NCI-H1694 treated with DMSO at 0.1 percent for 48 hours (cell line): ENCODE data around the gene ZNF580.

Experiments used
- DNase-seq: peaks from one replicate; lab custom pipeline; 2025; lab: John Stamatoyannopoulos, UW

The ZNF580 gene

DNA sequence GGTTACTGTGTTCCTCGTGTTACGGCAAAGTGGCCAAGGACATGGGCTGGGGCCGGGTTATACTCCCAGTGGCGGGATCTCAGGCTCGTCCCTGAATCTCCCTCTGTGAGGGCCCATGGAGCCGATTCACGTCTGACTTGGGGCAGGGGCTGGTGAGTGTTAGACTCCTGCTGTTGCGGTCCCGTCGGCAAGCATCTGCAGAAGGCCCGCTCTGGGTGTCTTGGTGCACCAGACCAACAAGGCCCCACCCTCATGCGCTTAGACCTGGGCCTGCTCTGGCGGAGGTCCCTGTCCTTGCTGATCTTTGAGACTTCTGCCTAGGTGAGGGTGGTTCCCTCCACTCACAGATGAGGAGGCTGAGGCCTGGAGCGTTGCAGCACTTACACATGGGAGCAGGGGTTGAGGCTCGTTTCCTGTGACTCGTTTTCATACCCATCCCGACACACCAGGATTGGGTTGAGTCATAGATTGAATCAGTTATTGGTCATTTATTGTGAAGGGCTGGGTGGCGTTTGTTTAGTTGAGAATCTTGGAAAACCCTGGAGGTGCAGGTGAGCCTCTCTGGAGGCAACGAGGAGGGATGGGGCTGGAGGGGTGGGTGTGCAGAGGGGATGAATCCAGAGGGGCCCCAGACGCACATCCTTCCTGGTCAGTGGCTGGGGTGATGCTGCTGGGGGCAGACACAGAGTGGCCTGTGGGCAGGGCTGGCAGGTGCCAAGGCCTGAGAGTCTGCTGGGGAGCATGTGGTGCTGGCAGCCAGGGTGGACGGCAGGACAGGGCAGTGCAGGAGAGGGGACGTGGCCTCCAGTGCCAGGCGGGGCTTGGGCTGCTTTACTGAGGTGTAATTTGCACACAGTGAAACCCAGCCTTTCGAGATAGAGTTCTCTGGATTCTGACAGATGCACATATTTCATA, 38.8 kb downstream of the ZNF580 start:
- no peak for DNase-seq

DNA sequence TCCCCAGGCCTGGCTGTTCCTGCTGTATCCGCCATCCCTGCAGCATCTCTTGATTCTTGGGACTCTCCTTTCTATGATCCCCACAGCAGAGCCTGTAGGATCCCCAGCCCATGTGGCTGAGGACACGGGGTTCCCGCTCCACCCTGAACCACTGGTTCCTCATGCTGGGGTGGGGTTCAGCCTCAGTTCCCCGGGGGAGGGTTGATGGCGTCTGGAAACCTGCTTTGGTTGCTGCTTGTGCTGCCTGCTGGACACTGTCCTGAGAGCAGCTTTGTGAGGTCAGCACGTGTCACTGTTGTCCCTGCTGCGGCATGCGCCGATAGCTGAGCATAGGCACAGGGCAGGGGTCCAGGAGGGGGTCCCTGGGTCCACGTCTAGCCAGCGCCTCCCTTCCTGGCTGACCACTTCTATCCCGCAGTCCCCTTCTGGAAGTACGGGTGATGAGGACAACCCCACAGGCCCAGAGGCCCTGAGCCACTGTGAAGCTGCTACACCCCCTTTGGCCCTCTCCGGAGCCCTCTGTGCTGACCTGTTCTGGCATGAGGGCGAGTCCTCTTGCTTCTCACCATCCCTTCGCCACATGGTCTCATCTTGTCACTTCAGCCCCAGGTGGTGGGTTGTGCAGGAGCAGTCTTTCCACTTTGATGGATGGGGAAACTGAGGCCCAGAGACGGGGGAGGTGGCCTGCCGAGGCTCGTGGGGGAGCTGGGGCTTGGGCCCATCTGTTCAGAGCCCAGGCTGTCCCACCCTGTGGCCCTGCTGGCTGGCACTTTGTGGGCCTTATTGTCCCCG, 39.7 kb downstream of the ZNF580 start:
- no peak for DNase-seq

DNA sequence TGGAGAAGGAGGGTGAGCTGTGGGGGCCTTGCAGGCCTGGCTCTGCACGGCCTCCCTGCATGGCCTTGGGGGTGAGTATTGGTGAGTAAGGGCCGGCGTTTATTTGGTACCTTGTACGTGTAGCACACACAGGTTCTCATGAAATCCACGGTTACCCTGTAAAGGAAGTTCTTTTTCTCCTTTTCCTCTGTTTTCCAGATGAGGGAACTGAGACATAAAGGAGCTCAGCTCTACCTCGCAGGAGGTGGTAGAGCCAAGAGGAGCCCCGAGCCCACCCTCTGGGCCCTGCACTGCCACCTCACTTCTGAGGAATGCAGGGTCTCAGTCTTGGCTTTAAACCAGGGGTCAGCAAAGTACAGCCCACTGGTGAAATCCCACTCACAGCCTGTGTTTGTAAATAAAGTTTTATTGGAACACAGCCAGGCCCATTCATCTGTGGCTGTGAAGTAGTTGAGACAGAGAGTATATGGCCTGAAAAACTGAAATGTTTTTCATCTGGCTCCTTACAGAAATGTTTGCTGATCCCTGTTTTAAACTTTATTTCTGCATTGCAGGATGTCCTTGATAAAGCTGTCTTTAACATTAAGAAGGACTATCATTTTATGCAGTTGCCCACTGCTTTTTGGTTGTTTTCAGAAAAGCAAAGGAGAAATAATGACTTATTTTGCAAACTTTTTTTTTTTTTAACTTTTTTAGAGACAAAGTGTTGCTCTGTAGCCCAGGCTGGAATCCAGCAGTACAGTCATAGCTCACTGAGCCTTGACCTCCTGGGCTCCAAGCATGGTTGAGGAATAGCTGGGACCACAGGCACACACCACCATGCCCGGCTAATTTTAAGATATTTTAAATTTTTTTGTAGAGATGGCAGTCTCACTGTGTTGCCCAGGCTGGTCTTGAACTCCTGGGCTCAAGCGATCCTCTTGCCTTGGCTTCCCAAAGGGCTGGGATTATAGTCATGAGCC, 40.6 kb downstream of the ZNF580 start:
- DNase-seq, result no peak

DNA sequence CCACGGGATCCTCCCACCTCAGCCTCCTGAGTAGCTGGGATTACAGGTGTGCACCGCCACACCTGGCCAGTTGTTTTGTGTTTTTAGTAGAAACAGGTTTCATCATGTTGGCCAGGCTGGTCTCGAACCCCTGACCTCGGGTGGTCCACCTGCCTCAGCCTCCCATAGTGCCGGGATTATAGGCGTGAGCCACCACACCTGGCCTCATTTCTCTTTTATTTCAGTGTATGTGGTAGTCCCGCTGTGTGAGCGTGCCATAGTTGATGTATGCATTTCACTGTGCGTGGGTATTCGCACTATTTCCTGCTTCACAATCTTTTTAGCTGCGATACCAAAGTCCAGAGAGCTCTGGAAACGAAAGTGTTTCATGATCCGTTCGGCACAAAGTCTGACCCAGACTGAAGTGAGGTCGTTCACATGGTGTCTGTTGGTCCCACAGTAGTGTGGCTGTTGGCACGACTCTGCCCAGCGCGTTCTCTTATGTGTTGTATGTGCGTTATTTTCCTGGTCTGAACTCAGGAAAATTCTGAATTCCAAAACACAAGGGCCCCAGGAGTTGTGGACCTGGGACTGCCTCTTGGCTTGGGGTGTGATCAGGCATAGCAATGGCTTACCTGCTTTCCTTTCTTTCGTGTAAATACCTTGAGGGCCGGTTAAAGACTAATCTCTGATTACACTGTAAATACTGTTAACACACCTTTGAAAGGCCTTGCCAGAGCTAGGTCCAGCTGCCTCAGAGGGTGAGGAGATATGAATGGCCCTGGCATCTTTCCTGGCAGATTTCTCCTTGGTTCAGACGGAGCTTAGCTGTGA, 42.9 kb downstream of the ZNF580 start:
- DNase-seq, result no peak

DNA sequence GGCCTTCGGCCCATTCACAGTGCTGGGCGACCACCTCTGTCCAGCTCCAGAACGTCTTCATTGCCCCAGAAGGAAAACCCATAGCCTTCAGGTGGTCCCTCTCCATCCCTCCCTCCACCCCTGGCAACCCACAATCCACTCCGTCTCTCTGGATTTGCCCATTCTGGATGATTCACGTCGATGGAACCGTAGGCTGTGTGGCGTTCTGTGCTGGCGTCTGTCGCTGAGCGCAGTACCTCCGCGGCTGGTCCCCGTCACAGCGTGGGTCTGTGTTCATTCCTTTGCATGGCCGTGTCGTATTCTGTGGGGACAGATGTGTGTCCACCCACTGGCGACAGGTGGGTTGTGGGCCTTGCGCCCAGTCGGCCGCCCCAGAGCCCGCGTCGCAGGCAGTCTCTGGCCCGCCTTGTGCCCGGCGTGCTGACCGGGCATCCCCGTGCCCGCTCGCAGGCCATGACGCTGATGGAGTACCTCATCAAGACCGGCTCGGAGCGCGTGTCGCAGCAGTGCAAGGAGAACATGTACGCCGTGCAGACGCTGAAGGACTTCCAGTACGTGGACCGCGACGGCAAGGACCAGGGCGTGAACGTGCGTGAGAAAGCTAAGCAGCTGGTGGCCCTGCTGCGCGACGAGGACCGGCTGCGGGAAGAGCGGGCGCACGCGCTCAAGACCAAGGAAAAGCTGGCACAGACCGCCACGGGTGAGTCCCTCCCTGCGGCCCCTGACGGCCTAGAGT, 44.3 kb downstream of the ZNF580 start:
- no peak for DNase-seq

DNA sequence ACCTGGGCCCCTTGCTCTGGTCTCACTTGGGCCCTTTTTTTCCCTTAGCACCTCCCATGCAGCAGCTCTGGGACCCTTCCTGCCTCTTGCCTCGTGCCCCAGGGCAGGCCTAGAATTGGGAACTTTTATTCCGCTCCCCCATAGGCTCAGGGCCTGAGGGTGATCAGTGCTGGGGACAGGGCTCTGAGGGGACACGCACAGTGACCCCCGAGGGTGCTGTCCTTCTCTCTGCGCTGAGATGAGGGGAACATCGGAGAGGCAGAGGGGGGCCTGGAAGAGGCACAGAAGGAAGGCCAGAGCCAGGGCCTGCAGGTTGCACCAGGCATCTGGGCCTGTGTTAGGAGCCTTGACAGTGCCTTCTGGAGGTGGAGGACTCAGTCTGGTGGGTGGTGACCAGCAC, 45.0 kb downstream of the ZNF580 start:
- no peak for DNase-seq

DNA sequence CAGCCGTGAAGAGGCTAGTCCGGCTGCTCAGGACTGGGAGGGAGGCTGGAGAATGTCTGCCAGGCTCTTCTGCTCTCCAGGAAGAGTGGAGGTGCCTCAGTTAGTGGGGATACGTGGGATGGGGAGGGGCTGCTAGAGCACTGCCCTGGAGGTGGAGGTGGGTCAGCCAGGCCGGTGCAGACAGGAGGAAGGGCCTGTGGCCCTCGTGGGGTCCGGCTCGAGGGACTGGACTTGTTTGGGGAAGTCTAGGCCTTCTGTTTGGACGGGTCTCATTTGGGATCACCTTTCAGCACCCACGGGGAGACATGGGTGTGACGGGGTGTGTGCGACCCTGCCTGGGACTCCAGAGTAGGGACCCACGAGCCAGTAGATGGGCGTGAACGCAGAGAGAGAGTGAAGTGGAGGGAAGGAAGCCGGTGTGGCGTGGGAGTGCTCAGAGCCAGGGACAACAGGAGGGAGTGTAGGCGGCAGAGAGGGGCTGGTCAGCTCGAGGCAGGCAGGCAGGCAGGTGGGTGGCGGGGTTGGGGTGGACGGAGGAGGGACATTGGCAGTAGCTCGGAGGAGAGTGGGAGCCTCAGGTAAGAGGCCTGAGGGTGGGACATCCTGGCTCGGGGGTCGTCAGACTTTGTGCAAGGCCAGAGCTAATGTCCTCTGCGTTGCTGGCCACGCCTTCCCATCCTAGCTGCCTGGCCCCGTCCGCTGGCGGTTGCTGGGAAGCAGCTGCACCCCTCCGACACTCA, 45.7 kb downstream of the ZNF580 start:
- no peak for DNase-seq

DNA sequence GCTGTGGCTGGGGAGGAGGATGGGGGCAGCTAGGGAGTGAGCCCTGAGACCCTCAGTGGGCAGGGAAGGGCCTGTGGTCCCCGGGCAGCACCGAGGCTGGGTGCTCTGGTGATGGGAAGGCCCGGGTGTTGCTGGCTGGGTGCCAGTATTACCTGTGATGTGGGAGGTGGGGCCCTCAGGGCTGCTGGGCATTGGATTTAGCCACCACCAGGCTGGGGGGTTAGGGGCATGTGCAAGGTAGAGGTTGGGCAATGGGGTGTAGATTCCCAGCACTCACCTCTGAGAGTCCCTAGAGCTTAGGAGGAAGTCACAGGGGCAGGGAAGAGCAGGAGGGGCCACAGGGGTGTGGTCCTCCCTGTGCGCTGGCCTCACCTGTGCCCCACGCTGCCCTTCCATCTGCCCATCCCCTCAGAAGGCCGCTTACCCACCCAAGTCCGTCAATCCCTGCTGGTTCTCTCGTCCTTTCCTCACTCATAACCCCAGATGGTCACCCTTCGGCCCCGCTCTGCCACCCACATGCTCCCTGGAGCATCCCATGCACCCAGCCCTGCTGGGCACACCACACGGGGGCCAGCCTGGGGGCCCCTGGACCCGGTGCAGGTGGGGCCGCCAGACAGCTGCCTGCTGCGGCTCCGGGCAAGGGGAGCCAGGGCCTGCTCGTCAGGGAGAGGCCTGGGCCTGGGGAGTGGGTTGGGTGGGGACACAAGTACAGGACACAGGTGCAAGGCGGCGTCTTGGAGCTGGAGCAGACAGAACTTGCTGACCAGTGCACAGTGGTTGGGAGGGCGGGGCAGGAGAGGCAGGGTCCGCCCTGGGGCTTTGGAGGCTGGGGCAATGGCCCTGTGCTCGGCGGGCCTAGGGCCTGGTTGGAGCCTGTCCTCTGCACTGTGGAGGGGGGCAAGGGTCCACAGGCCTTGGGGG, 46.7 kb downstream of the ZNF580 start:
- DNase-seq, result no peak

DNA sequence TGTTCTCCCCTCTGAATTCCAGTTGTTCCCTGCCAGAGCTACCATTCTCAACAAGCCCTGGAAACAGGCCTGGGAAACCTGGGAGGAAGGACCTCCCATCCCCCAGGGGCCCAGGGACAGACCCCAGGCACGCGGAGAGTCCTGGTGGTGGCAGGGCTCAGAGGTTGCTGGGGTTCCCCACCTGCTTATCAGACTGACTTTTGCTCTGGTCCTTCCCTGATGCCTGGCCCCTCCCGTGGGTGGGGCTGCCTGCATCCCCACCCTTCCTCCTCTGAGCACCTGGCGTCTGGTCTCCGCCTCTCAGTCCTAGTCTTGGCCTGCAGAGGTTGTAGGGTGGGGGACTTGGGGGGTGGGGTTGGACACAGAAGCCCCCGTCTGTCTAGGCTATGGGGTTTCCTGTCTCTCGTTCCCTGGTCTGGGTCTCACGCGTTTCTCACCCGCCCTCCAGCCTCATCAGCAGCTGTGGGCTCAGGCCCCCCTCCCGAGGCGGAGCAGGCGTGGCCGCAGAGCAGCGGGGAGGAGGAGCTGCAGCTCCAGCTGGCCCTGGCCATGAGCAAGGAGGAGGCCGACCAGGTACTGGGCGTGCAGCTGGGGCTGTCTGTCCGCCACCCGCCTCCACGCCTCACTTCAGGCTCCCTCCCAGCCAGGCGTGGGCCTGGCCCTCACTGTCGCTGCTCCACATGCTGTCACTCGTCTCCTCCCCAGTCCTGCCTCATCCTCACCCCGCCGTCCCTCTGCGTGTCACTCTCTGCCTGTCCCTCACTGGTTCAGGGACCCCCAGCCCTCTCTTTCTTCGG, 47.8 kb downstream of the ZNF580 start:
- no peak for DNase-seq

DNA sequence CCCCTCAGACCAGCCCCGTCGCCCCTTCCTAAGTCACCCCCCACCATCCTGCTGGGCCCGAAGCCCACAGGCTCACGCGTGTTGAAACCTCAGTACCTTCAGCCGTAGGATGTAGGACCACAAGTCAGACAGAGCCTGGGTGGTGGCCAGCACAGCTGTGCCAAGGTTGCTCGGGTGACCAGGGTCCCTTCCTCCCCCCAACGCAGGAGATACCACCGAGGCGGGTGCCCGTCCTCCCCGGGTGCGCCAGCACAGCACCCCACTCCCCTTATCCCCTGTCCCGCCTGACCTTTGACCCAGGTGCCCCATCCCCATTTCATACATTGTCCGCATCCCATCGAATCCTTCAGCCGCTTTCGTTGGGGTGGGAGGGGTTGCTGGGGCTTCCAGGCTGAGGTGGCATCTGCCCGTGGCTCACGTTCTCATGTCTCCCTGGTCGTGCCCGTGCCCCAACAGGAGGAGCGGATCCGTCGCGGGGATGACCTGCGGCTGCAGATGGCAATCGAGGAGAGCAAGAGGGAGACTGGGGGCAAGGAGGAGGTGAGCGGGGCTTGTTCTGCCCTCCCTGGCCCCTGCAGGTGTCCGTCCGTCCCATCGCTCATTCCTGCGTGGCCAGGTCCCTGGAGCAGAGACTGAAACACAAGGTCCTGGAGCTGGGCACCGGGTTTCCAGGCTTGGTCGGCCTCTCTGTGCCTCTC, 48.8 kb downstream of the ZNF580 start:
- DNase-seq, result no peak

DNA sequence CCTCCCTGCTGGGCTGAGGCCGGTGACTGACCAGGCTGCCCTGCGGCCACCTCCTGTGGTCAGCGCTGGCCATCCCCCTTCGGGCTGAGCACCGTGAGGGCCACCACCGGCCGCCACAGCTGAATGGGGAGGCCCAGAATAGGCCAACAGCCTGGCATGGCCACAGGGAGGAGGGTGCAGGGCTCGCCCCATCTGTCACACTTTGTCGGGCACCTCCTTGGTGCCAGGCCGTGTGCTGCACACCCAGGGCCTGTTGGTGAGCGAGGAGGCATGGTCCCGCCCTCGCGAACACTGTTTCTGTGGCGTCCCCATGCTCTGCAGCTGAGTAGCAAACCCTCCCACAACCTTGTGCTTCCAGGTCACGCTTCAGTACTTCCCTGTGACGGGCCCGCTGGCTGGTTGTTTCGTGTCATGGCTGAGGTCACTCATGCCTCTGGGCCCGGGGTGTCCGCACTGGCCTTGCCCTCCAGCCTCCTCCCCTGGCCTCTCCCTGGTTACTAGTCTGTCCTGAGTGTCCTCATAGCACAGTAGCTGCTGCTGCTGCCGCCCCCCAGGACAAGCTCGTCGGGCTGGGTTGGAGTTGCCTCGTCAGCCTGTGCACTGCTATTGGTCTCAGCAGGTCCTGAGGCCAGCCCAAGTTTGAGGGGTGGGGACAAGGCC, 49.4 kb downstream of the ZNF580 start:
- no peak for DNase-seq

DNA sequence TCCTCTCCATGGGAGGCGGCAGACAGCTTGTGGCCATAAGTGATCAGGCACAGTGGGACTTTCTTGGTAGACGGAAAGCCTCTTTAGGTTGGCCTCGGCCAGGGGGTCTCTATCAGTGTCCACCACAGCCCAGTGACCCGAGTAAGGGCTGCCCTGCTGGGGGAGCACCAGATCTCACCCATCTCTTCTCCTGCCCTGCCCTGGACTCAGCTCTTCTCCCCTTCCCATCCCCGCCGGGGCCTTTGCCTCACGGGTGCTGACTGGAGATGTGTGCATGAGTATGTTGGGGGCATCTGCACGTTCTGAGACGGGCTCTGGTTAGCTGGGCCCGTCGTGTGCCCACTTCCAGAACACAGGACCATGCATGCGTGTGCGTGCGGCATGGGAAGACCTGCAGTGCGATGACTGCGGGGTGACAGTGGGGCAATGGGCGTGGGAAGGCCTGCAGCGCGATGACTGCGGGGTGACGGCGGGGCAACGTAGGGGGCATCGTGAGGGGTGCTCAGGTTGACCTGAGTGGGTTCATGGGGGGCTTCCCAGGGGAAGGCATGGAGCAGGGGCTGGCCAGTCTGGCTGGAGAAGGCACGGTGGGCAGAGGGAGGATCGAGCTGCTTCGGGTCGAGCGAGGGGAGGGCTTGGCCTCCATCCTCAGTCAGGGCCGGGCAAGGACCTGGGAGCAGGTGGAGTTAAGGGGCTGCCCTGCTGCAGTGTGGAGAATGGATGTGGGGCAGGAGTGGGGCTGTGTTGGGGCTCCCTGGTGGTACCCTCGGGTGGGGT, 50.2 kb downstream of the ZNF580 start:
- no peak for DNase-seq

DNA sequence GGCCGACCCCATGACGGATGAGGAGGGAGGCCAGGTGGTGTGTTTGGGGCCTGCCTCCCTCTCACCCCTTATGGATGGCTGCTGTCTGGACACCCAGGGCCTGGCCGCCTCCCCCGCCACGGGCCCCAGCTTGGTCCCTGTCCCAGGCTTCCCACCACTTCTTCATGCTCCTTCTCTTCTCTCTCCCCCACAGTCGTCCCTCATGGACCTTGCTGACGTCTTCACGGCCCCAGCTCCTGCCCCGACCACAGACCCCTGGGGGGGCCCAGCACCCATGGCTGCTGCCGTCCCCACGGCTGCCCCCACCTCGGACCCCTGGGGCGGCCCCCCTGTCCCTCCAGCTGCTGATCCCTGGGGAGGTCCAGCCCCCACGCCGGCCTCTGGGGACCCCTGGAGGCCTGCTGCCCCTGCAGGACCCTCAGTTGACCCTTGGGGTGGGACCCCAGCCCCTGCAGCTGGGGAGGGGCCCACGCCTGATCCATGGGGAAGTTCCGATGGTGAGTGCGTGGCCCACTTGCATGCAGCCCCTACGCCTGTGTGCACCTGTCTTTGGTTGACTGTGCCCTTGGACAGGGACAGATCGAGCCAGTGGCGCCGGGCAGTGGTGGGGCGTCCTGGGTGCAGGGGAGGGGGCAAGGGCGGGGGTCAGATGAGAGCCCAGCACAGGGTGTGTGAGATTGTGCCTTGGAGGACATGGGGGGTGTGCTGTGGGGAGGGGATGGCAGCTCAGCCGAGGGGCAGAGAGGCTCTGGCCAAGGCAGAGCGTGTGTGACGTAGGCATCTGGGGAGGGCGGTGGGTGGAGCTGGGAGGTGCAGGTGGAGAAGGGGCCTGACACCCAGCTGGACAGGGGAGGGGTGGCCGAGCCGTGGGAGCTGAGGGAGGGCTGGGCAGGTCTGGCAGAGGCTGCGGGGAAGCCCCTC, 51.0 kb downstream of the ZNF580 start:
- DNase-seq, result no peak

DNA sequence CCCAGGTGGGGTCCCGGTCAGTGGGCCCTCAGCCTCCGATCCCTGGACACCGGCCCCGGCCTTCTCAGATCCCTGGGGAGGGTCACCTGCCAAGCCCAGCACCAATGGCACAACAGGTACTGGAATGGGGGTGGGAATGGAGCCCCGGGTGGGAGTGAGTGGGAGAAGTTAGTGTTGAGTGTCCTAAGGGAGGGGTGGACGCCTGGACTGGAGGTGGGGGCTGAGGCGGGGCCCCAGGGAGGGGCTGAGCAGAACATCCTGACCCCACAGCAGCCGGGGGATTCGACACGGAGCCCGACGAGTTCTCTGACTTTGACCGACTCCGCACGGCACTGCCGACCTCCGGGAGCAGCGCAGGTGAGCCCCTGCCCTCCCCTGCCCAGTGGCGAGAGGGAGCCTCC, 51.9 kb downstream of the ZNF580 start:
- no peak for DNase-seq
